ENCODE measurements around the gene CEMIP2.

GRCh38 chr9:71754151-71754550 lies 14.2 kb downstream of the CEMIP2 start:
- no peak for TF ChIP-seq POLR2AphosphoS5 (IDR thresholded peaks at IDR 0.05; ENCODE audit: borderline replicate concordance, low read depth, low read length)
- TF ChIP-seq EZH2 (IDR thresholded peaks at IDR 0.05): no peak
